GM20431 (cell line): ENCODE measurements around the gene GTF2H4.

ENCODE experiments used
- in situ Hi-C: fragments of 300-500 bp; cut with MseI, MboI; formaldehyde crosslinking; loops from one replicate; pipeline ENCODE4 v1.15.0; 2020; ENCODE audit warnings: low sequenced_read_pairs; ENCODE audit not compliant: unreplicated experiment

GTF2H4 gene

GRCh38 chr6:30917041-30917440 is 9.0 kb downstream of the GTF2H4 start:
- in situ Hi-C loops, result no loop called here

- in situ Hi-C loops, result no loop called here
Measured at GRCh38 chr6:30917487-30917886, 9.5 kb downstream of the GTF2H4 start.

DNA sequence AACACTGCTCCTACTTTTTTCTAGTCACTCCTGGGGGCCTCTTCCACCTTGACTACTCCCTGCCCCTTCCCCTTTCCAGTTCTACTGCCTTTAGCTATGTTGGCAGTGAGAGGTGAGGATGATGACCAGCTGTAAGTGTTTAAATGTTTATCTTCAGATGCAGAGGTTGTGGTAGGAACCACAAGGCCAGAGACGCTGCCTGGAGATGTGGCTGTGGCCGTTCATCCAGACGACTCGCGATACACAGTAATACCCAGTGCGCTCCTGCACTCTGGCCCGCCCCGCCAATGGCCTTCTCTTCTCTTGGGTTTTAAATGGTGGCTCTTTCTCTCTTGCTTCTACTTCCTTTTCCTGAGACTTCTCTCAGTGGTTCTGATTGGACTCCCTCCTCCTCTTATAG is 10.7 kb downstream of the GTF2H4 start:
- in situ Hi-C loops, result no loop called here

GRCh38 chr6:30922447-30922852 is 14.4 kb downstream of the GTF2H4 start:
- in situ Hi-C loops, result loop anchor here (10.0 kb wide), 1 partner anchor 152 kb away; no protein-coding TSS in a partner anchor

- in situ Hi-C loops, result loop anchor here (10.0 kb wide), 1 partner anchor 151 kb away; no protein-coding TSS in a partner anchor
Measured at GRCh38 chr6:30924040-30924627, 16.1 kb downstream of the GTF2H4 start.

DNA sequence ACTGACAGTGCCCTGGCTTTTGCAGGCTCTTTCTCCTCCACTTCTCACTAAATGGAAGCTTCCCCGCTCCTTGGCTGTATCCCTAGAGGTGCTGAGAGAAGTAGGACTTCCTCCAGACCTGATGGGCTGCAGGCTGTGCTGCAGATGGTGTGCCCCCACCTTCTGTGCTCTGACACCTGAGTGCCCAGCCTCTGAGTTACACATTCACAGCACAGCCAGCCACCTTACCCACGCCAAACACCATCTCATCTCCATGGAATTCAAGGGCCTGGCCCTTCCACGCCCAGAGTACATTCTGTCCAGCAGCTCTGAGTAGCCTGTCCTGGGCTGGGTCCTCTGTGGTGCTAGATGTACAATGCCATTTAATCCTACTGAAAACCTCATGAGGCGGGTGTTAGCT is 18.6 kb downstream of the GTF2H4 start:
- in situ Hi-C loops, result loop anchor here (10.0 kb wide), 1 partner anchor 148 kb away; no protein-coding TSS in a partner anchor

- in situ Hi-C loops, result loop anchor here (10.0 kb wide), 1 partner anchor 148 kb away; no protein-coding TSS in a partner anchor
Measured at GRCh38 chr6:30927080-30927479, 19.1 kb downstream of the GTF2H4 start.

GRCh38 chr6:30928677-30929076 is 20.7 kb downstream of the GTF2H4 start:
- in situ Hi-C loops, result loop anchor here (10.0 kb wide), 1 partner anchor 146 kb away; no protein-coding TSS in a partner anchor

DNA sequence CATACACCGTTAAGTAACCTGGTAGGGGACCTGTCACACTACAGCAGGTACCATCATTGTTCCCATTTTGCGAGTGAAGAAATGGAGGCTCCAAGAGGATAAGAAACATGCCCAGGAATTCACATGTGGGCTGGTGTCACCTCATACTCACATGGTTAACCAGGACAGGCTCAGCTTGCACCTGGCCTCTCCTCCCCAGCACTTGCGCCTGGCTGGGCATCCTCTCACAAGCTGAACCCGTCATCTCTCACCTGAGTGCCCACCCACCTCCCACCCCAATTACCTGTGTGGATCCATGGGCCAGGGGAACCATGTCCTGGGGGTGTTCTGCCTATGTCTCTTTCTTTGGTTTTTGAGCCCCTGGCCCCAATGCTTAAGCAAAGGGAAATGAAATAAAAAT is 22.5 kb downstream of the GTF2H4 start:
- in situ Hi-C loops, result no loop called here

- in situ Hi-C loops, result no loop called here
Measured at GRCh38 chr6:30931272-30931671, 23.3 kb downstream of the GTF2H4 start.

- in situ Hi-C loops, result no loop called here
Measured at GRCh38 chr6:30931969-30932645, 24.1 kb downstream of the GTF2H4 start, which contains the start of gene SFTA2. SFTA2 (minus strand) TSS chr6:30932170; CDS start chr6:30932096, 74 bp downstream.

DNA sequence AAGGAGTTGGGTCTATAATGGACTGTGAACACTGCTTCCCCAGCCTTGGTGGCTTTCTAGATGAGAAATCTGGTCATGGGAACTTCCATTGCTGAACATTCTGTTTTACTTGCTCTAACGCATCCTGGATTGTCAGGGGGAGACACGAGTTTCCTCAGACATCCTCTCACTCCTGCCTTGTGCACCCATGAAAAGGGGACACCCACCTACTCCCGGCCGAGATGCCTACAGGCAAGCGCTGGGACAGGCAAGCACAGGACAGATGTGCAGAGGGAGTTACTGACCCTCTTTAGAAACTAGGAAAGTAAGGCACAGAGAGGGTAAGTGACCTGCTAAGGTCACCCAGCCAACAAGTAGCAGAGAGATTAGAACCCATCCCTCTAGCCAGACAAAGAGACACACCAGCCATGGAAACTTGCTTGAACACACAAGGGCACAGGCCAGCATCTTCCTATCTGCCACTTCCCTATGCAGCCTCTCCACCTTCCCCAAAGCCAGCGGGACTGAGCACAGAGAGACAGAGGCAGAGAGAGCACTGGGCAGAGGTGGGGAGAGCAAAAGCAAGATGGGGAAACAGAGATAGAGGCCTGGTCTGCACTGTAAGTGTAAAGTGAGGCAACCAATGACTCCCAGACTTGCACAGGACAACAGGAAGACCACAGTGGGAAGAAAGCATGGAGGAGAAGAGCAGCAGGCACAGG is 24.8 kb downstream of the GTF2H4 start:
- in situ Hi-C loops, result no loop called here

DNA sequence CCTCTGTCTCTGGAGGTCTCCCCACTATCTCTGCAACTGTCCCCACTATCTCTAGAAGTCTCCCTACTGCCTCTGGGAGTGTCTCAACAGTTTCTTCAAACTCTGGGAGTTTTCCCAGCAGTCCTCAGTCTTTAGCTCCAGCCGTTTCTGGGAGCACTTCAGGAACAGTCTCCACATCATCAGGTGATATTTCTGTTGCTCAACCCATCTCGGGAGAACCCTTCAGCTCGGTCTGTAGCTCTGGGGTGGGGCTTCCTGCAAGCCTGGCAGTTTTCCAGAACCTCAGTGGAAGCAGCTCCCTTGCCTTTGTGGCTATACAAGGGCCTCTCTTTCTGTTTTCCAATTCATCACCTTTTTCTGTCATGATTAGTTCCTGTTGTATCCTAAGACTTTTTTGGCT is 27.0 kb downstream of the GTF2H4 start:
- in situ Hi-C loops, result no loop called here

- in situ Hi-C loops, result no loop called here
Measured at GRCh38 chr6:30937265-30937664, 29.3 kb downstream of the GTF2H4 start.

- in situ Hi-C loops, result no loop called here
Measured at GRCh38 chr6:30938730-30939129, 30.7 kb downstream of the GTF2H4 start.

- in situ Hi-C loops, result no loop called here
Measured at GRCh38 chr6:30939473-30939872, 31.5 kb downstream of the GTF2H4 start.

DNA sequence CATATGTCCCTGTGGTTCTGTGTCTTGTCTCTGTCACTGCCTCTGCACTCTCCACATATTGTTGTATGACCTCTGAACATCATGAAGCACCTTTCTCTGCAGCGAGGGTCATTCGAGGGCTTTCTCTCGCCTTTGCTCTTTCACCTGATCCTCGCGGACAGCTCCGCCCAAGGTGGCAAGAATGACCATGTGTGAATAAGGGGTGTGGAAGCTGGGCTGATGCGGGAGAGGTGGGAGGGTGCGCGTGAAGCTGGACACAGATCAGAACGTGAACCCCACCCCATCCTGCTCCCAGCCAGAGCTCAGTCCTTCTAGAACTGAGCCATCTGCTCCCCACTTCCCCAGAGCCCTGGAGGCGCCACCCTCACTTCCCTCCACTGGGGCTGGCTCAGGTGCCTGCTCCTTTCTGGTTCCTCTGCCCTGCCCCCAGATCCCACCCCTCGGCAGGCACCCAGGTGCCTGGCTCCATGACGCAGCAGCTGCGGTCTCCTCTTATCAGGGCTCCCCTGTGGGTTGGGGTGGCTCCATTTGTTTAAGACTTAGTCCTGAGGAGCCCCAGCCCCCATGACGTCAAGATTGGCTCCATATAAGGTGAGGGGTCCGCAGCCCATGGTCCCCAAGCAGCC is 32.5 kb downstream of the GTF2H4 start, which contains the start of gene MUCL3:
MUCL3 (plus strand) TSS at position 613 of the 626 bp plus-strand sequence. CDS start 27 bp downstream, outside the sequence.
- in situ Hi-C loops, result no loop called here

- in situ Hi-C loops, result no loop called here
Measured at GRCh38 chr6:30942338-30943060, 34.5 kb downstream of the GTF2H4 start.

GRCh38 chr6:30944051-30944450 is 36.0 kb downstream of the GTF2H4 start:
- in situ Hi-C loops, result no loop called here

GRCh38 chr6:30945281-30945680 is 37.3 kb downstream of the GTF2H4 start:
- in situ Hi-C loops, result no loop called here
